ENCODE measurements around the gene RAPGEF1. TPM values are rescaled to one million over a fixed set of nuclear protein-coding genes. Genes with fewer than 3 reads are reported as not detected.
A peak's percentile ranks its signal among the peaks of the same experiment; 100 is the strongest.

The RAPGEF1 gene
- total and polyA plus RNA-seq, 9 of the 15 experiments (the other 6 are each of a cell fraction or from before 2014, with no cell fraction given), result 0.06 to 44.1 (median 19.9) TPM

- no peak for TF ChIP-seq TSHZ1 (CRISPR knock-in tag; IDR thresholded peaks at IDR 0.05)
- TF ChIP-seq ZEB2 (IDR thresholded peaks at IDR 0.05), result no peak
These were observed 38.0 kb downstream of the RAPGEF1 start (continued) for GRCh38 chr9:131701789-131702337.

- intact Hi-C loops (cut with micrococcal nuclease), result no loop called here
- Histone ChIP-seq H3K9me1 (ENCODE audit: control insufficient read depth, insufficient read depth, low read length) (no peaks in the 10 kb centered on the region), H3K79me2 (ENCODE audit: control insufficient read depth, insufficient read depth, low read length) (peaks cover 10% of the 10 kb centered on the region; the same call in 1 of the 3 replicates), H3K9ac (ENCODE audit: insufficient read depth in 1 of 2, low read depth in 2 of 2, low read length in 2 of 2) (no peak overlapping the region), H3K27ac (ENCODE audit: extremely low read depth, low read depth, low read length) (no peak overlapping the region), H3K36me3 (ENCODE audit: control insufficient read depth, insufficient read depth, low read length) (no peaks in the 10 kb centered on the region), H4K20me1 (replicated peaks; ENCODE audit: control insufficient read depth, insufficient read depth, low read length) (peaks cover 14% of the 10 kb centered on the region), H3K4me1 (replicated peaks in 1 of 2; ENCODE audit: control insufficient read depth in 2 of 2, insufficient read depth in 2 of 2, low read length in 2 of 2) (peaks cover 8 to 17% of the 10 kb centered on the region in 2 experiments), H3K9me3 (replicated peaks; ENCODE audit: control insufficient read depth, insufficient read depth, low read depth, low read length) (no peaks in the 10 kb centered on the region), H3K4me2 (ENCODE audit: insufficient read depth, low read length) (no peak overlapping the region), H3K4me3 (no peak overlapping the region), H2AFZ (ENCODE audit: low read depth, low read length) (no peak overlapping the region), H3K27me3 (ENCODE audit: control insufficient read depth in 2 of 2, insufficient read depth in 2 of 2, low read length in 2 of 2) (no peaks in the 10 kb centered on the region)
- no peak for TF ChIP-seq MIER1 (IDR thresholded peaks at IDR 0.05; ENCODE audit: low read depth)
- TF ChIP-seq KDM5B (IDR thresholded peaks at IDR 0.05; ENCODE audit: insufficient replicate concordance, low read depth, low read length), result no peak
- TF ChIP-seq CEBPB (tag; IDR thresholded peaks at IDR 0.05), result peak; percentile 90
- TF ChIP-seq CBX5 (IDR thresholded peaks at IDR 0.05; ENCODE audit: borderline replicate concordance, low read depth), result no peak
- no peak for TF ChIP-seq MTA2 (IDR thresholded peaks at IDR 0.05; ENCODE audit: low read depth)
- TF ChIP-seq CEBPG (CRISPR knock-in tag; IDR thresholded peaks at IDR 0.05), result no peak
- TF ChIP-seq CEBPG (tag; conservative IDR thresholded peaks at IDR 0.05 in 1 of 2, IDR thresholded peaks at IDR 0.05 in 1 of 2), result peak; percentile 78 to 94
- no peak for TF ChIP-seq TBP (optimal IDR thresholded peaks at IDR 0.05; ENCODE audit: low read depth, low read length)
- peak; percentile 64; the same call in 1 of the 2 replicates for TF ChIP-seq ATF3 (IDR thresholded peaks at IDR 0.05)
- no peak for TF ChIP-seq ATF3 (CRISPR knock-in tag; conservative IDR thresholded peaks at IDR 0.05)
- TF ChIP-seq POLR2AphosphoS2 (IDR thresholded peaks at IDR 0.05; ENCODE audit: low read length), result no peak
- in situ Hi-C loops (cut with MboI), result loop anchor here (25.0 kb wide), 1 partner anchor 989 kb away; no protein-coding TSS in a partner anchor
- no TSS peak for BruUV-seq (replicated peaks)
- no peak for FAIRE-seq
- CTCF ChIA-PET (ENCODE audit: low intra/inter-chr PET ratio), result no interaction called here
- POLR2A ChIA-PET, result no interaction called here
- WGBS (ENCODE audit: insufficient coverage, low coverage, missing lambda C conversion rate), result 71% methylated on average over 1 of the region's 1 CpG
- ATAC-seq, result no peak
- DNase-seq (ENCODE audit: extremely low read depth in 1 of 4, low spot score in 3 of 4), result no peak
These were observed 38.5 kb downstream of the RAPGEF1 start for GRCh38 chr9:131701436-131701781.
